GM21825 (cell line): Measurements from ENCODE around the gene CELA3A.
"Not testable (repeated sequence)": the region's sequence is repeated elsewhere in the genome, so short reads cannot be mapped to it uniquely, and the experiment has no call there.

Source experiments
- ATAC-seq: cut with Tn5 transposase; IDR thresholded peaks from one replicate; pipeline ENCODE4 v1.9.1; 2021; ENCODE audit warnings: mild to moderate bottlenecking, moderate library complexity; ENCODE audit not compliant: unreplicated experiment

The CELA3A gene, protein sequence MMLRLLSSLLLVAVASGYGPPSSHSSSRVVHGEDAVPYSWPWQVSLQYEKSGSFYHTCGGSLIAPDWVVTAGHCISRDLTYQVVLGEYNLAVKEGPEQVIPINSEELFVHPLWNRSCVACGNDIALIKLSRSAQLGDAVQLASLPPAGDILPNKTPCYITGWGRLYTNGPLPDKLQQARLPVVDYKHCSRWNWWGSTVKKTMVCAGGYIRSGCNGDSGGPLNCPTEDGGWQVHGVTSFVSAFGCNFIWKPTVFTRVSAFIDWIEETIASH

DNA sequence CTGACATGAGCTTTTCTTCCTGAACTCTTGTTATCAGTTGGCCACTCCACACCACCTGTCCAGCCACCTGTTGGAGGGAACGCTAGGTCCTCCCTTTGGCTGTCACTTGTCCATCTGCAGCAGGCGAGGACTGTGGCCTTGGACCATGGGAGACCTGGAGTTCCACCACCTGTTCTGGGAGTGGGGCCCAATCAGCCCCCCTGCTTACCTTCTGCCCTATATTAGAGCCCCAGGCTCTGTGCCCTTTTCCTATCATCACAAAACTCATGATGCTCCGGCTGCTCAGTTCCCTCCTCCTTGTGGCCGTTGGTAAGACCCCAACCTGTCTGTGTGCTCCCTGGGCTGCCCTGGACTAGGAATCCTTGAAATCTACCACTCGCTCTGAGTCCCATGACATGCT lies at the start of gene CELA3A:
Gene CELA3A (plus strand): TSS at position 249 of the 400 bp plus-strand sequence. CDS start 18 bp downstream, at position 267.
- no peak for ATAC-seq

DNA sequence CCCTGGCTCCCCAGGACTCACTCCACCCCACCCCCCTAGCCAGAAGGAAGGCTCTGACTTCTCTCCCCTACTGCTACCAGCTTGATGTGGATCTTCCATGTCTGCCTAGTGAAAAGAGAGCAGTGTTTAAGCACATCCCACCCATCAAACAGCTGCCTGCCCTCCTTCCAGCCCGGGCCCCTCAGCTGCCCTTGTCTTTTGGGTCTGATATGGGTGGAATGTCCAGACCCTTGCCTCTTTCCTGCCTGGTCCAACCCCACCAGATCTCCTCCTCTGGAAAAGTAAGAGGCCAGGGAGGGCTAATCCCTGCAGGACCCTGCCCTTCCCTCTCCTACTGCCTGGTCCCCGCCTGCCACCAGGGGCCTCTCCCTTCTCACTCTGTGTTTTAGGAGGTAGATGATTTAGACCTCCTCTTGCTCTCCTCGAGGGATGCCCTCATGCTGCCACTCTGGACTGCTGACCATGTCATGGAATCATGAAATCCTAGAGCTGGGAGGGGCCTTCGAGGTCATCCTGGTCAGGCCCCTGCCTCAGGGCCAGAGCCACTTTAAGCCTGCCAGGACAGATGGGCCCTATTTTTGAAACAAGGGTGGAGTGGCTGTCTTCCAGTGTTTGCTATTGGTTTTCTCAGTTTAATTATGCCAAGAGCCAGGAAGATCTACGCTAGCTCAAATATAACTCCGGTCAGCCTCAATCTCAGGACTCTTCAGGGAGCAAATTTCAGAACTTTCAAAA lies 48.5 kb upstream of the CELA3A start:
- ATAC-seq: no peak

GRCh38 chr1:21955058-21955457 lies 46.4 kb upstream of the CELA3A start:
- no peak for ATAC-seq

DNA sequence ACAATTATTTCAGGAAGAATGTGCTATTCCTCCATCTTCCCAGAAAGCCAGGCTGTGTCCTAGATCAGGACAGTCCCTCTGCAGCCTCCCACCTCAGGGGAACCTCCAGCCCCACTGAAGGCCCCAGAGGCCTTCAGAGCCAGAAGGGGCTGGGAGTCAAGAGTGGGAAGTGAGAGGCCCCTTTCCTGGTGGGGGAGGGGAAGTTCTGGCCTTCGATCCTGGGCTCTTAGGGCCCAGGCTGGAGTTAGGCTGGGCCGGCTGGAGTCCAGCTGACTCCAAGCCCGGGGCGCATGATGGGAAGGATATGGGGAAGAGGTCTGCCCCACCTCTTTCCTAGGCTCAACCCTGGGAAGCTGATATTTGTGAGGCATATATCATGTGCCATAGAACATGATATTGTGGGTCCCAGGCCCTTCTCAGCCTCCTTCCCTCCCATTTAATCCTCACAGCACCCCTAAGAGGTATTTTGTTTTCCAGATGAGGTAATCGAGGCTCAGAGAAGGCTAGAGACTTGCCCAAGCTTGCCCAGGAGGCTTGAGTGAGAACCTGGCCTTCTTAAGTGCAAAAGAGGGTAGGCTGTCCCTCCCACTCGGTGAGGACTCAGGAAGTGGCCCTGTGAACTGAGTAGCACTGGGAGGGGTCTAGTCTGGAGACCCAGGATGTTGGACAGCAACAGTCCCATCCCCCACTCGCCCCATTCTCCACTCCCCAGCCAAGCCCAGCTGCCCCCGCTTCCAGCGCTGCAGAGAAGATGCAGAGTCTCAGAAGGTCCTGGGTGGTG lies 45.8 kb upstream of the CELA3A start:
- ATAC-seq: no peak

DNA sequence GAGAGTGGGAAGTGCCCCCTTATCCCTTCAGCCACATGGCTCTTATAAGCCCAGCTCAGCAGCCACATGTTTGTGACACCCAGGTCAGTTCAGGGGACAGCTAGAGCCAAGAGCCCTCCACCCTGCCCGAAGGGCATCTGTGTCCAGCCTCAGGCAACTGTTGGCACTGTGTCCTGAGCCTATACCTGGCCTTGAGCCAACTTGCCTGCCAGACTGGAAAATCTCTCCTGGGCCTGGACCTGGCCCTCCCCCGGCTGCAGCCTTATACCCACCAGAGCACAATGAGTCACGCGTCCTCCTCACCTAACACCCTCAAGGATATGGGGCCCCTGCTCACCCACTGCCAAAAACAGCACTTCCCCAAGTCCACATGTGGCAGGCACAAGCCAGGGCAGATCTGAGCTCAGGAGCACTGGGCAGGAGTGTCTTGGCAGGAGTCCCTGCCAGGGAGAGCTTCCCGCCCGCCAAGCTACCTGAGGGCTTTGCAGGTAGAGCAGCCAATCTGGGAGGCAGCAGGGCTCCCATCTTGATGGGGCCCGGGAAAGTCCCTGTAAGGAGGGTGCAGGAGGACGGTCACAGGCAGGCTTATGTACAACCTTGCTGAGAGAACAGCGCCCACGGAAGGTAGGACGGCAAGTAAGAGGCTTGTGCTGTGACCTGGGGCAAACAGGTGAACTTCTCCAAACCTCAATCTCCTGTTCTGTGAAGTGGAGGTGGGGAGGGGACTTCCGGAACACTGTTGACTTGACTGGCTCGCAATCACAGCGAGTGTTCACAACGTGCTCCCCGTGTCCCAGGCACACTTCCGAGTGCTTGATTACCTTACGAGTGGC lies 44.5 kb upstream of the CELA3A start:
- ATAC-seq: no peak

DNA sequence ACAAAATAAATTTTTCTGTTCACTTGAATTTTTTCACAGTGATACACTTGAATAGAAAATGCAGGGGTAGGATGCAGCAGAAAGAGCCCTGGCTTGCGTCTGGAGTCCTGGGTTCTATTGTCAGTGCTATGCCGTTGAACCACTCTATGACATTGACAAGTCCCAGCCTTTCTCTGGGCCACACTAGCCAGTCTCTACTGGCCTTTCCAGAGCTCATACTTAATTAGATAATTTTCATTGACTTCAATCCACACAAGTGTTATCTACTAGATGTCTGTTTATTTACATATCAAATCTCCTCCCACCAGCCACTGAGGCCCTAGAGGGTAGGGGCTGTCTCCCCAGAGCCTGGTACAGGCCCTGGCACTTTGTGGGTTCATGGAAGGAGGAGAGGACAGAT lies 40.1 kb upstream of the CELA3A start:
- ATAC-seq: no peak

DNA sequence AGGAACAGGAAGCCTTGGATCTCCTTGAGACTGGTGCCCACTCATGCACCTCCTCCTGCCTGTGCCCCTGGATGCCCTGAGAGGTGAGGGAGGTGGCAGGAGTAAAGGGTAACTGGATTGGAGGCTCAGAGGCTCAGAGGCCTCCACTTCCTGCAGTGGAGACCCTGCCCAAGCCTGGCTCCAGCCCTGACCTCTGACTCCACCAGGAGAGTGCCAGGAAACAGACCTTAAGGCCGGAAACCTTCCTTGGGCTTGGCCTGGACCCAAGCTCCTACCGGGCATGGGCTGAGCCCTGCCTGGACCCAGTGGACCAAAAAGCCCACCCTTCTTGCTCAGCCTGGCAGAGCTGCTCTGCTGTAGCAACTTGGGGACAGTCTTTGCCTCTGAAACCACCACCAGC lies 39.7 kb upstream of the CELA3A start:
- ATAC-seq: no peak

GRCh38 chr1:21963477-21964217 lies 37.8 kb upstream of the CELA3A start:
- no peak for ATAC-seq

- no peak for ATAC-seq
These were observed 35.0 kb upstream of the CELA3A start for GRCh38 chr1:21966247-21967000.

- ATAC-seq: not testable (repeated sequence)
These were observed 34.2 kb upstream of the CELA3A start for GRCh38 chr1:21967216-21967615.

DNA sequence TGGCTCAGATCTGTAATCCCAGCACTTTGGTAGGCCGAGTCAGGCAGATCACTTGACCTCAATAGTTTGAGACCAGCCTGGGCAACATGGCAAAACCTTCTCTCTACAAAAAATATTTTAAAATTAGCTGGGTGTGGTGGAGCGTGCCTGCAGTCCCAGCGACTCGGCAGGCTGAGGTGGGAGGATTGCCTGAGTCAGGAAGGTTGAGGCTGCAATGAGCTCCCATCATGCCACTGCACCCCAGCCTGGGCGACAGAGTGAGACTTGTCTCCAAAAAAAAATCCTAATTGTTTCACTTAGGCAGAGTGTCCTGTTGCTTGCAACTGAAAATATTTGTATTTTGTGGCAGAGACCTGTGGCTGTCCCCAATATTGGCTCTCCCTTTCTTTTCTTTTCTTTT lies 32.4 kb upstream of the CELA3A start:
- not testable (repeated sequence) for ATAC-seq

- ATAC-seq: not testable (repeated sequence)
These were observed 30.9 kb upstream of the CELA3A start for GRCh38 chr1:21970523-21970922.

- not testable (repeated sequence) for ATAC-seq
These were observed 28.4 kb upstream of the CELA3A start for GRCh38 chr1:21972973-21973441.

DNA sequence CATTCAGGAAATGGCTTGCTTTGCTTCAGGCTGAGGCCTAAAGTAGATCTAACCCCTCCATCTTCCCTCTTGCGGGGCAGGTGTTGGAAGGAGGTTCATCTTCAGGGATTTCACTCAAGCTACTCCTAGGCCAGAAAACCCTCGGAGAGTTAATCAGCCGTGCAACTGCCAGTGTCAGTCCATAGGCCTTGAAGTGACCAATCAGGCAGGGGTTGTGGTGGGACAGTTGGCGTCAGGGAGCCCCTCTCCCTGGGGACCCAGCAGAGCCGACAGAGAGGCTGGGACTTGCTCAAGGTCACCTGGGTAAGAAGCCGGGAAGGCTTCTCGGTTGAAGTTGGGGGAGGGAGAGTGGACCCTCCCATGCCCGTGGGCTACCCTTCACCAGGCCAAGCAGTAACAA lies 27.5 kb upstream of the CELA3A start:
- ATAC-seq: not testable (repeated sequence)

DNA sequence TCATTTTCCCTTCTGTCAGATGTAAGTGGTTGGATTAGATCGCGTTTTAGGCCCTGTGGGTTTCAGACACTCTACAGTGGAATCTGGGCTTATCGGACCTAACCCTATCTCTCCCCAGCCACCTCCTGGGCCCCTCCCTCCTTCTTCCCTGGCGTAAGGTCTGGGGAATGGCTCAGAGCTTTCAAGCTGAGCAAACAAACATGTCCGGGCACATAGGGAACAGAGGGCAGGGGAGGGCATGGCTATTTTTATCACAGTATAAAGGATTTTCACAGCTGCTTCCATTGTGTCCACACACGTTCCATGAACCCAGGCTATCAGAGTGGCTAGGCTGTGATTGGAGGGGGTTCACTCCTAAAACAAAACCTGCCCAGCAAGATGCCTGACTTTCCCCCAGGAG lies 26.8 kb upstream of the CELA3A start:
- not testable (repeated sequence) for ATAC-seq

- not testable (repeated sequence) for ATAC-seq
These were observed 26.2 kb upstream of the CELA3A start for GRCh38 chr1:21975296-21975695.

GRCh38 chr1:21976703-21977239 lies 24.7 kb upstream of the CELA3A start, which contains the start of gene CELA3B:
CELA3B (plus strand) TSS chr1:21977022; CDS start chr1:21977040, 18 bp downstream.
- ATAC-seq: not testable (repeated sequence)

DNA sequence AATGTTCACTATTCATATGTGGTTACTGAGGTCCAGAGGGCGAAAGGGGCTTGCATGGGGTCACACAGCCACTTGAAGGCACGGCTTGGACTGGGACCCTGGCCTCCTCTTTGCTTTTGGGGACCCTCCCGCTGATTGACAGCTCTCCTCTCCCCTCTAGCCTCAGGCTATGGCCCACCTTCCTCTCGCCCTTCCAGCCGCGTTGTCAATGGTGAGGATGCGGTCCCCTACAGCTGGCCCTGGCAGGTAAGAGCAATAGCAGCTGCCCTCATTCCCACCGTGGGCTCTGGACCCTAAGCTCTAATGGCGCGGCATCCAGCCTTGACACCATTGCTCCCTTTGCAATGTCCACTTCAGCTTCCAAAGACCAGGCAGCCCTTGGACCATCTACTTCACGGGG lies 23.2 kb upstream of the CELA3A start:
- not testable (repeated sequence) for ATAC-seq
